RWPE2 (cell line): ENCODE measurements around the gene UCP3.

Experiments
- ATAC-seq: fragments of 200-7000 bp; cut with Tn5 transposase; 3 replicates; pipeline ENCODE4 v1.9.1; 2021; ENCODE audit warnings: low read depth
- DNase-seq: peaks from one replicate; pipeline ENCODE4 v3.0.0-alpha.2; 2020; ENCODE audit warnings: low spot score
- H3K27ac ChIP-seq: fragments of 450-650 bp; 2 replicates; pipeline ENCODE4 v1.5.1; 2017; ENCODE audit warnings: mild to moderate bottlenecking; ENCODE audit not compliant: poor library complexity, severe bottlenecking
- H3K27me3 ChIP-seq: fragments of 250-450 bp; sonication (Bioruptor Pico); 2 replicates; pipeline ENCODE4 v1.5.1; 2021; ENCODE audit warnings: mild to moderate bottlenecking, moderate library complexity; ENCODE audit not compliant: insufficient read depth, poor library complexity, severe bottlenecking
- H3K36me3 ChIP-seq: fragments of 250-450 bp; sonication (Bioruptor Pico); 2 replicates; pipeline ENCODE4 v1.5.1; 2020; ENCODE audit warnings: low read depth, mild to moderate bottlenecking, moderate library complexity
- H3K4me1 ChIP-seq: fragments of 250-450 bp; sonication (Bioruptor Pico); 2 replicates; pipeline ENCODE4 v1.5.1; 2021; ENCODE audit warnings: mild to moderate bottlenecking, moderate library complexity; ENCODE audit not compliant: insufficient read depth, poor library complexity, severe bottlenecking
- H3K4me3 ChIP-seq: fragments of 250-450 bp; sonication (Bioruptor Pico); 2 replicates; pipeline ENCODE4 v1.5.1; 2021; ENCODE audit warnings: mild to moderate bottlenecking, moderate library complexity; ENCODE audit not compliant: severe bottlenecking
- H3K9me3 ChIP-seq: fragments of 250-450 bp; sonication (Bioruptor Pico); 2 replicates; pipeline ENCODE4 v1.5.1; 2021; ENCODE audit warnings: mild to moderate bottlenecking, moderate library complexity; ENCODE audit not compliant: severe bottlenecking
- CTCF ChIP-seq: fragments of 450-650 bp; IDR thresholded peaks from one replicate; pipeline ENCODE4 v1.5.1; 2017; ENCODE audit warnings: mild to moderate bottlenecking, moderate library complexity; ENCODE audit not compliant: poor library complexity, severe bottlenecking

The UCP3 gene

DNA sequence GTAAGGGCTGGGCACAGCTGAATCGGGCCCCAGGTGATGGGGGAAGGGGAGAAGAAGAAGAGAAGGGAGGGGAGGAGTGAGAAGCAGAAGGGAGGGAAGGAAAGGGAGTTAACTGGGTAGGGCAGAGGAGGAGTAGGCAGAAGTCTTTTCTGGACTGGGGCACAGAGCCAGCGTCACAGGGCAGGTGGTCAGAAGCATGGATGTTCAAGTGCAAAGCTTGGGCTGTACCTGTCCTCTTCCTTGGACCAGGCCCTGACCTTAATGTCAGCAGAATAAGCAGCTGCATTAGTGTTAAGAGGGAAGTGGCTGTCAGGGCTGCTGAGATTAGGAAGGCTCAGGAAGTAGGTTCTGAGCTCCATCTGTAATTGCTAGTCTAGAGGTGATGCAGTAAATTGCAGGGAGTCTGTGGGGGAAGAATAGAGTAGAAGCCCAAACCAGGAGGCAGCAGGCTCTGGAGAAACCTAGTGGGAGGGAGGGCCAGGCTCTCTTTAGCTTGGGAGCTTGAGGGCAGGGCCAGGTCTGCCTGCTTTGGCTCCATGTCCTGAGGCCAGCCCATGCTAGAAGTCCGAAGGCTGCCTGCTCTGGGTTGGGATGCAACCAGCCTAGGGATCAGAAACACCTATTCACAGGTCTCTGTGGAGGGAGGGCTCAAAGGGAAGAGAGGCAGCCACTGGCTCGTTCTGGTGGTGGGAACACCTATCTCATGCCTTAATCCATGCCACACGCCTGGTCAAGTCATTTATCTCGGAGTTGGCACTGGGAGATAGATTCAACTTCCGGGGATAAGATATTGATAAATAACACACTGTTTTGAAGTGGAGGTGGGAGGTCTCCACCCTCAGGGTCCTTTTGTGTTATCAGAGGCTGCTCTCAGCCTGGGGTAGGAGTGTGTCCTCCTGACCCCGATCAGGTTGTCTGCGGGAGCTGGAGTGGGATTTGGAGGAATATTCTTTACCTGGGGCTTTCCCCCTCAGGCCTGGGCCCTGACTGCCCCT is 1.7 kb upstream of the UCP3 start:
- Histone ChIP-seq H3K36me3 (no peaks in the 10 kb centered on the region), H3K27ac (no peak overlapping the region), H3K4me1 (no peaks in the 10 kb centered on the region), H3K4me3 (no peak overlapping the region), H3K9me3 (no peaks in the 10 kb centered on the region), H3K27me3 (no peaks in the 10 kb centered on the region)
- TF ChIP-seq CTCF: no peak
- ATAC-seq: peak; percentile 19; the same call in 2 of the 3 replicates
- no peak for DNase-seq

GRCh38 chr11:74009675-74010305 is 905 bp upstream of the UCP3 start:
- DNase-seq: no peak
- H3K4me1 ChIP-seq: no peaks in the 10 kb centered on the region
- H3K27ac ChIP-seq: no peak overlapping the region
- no peaks in the 10 kb centered on the region for H3K9me3 ChIP-seq
- no peak overlapping the region for H3K4me3 ChIP-seq
- TF ChIP-seq CTCF: no peak
- ATAC-seq: no peak
- H3K36me3 ChIP-seq: no peaks in the 10 kb centered on the region
- no peaks in the 10 kb centered on the region for H3K27me3 ChIP-seq

DNA sequence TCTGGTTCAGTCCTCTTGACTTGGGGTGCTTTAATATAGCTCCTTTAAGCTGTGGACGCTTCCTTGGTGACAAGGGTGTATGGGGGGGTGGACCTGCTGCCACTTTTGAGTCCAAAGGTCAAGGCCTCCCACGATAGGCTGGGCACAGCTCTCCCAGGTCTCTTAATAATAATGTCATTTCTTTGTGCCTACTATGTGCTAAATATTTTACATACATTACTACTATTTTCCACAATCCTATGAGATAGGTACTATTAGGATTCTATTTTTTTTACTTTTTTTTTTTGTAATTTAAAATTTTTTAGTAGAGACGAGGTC is 304 bp upstream of the UCP3 start:
- Histone ChIP-seq H3K36me3 (no peaks in the 10 kb centered on the region), H3K4me3 (no peak overlapping the region), H3K27me3 (no peaks in the 10 kb centered on the region), H3K4me1 (no peaks in the 10 kb centered on the region), H3K9me3 (no peaks in the 10 kb centered on the region), H3K27ac (no peak overlapping the region)
- no peak for DNase-seq
- TF ChIP-seq CTCF: no peak
- no peak for ATAC-seq

- H3K4me3 ChIP-seq: no peak overlapping the region
- no peaks in the 10 kb centered on the region for H3K36me3 ChIP-seq
- no peak for ATAC-seq
- DNase-seq: no peak
- TF ChIP-seq CTCF: no peak
- H3K27ac ChIP-seq: no peak overlapping the region
- H3K9me3 ChIP-seq: no peaks in the 10 kb centered on the region
- no peaks in the 10 kb centered on the region for H3K4me1 ChIP-seq
- no peaks in the 10 kb centered on the region for H3K27me3 ChIP-seq
Observed at GRCh38 chr11:74007691-74008372, 1.1 kb downstream of the UCP3 start.
